HepG2 (cell line): ENCODE measurements around the gene FOXK2. TPM values are rescaled to one million over a fixed set of nuclear protein-coding genes. Genes with fewer than 3 reads are reported as not detected.
A peak's percentile ranks its signal among the peaks of the same experiment; 100 is the strongest.

Source experiments
- ATF7-NPFF ChIP-seq: sonication (generic); formaldehyde crosslinking; IDR thresholded peaks from 2 replicates; pipeline ENCODE4 v1.8.1; 2023; ENCODE audit warnings: mild to moderate bottlenecking, low read depth, missing genetic modification reagents, moderate library complexity
- CREB1 ChIP-seq, 2 experiments: fragments of 450-650 bp in 1 of 2; IDR thresholded peaks; 2 replicates each; pipeline ENCODE4 v1.6.1; 2016 to 2017; ENCODE audit warnings: control low read depth in 1 of 2, mild to moderate bottlenecking in 1 of 2, missing compliant biosample characterization in 1 of 2, missing genetic modification characterization in 1 of 2
- ESRRA ChIP-seq: sonication (generic); formaldehyde crosslinking; IDR thresholded peaks from 2 replicates; pipeline ENCODE4 v1.5.1; 2020; ENCODE audit warnings: mild to moderate bottlenecking, low read depth, missing genetic modification reagents
- FOSL1 ChIP-seq: sonication (generic); formaldehyde crosslinking; IDR thresholded peaks from 2 replicates; pipeline ENCODE4 v1.9.0; 2021; ENCODE audit warnings: missing genetic modification reagents, borderline replicate concordance
- PHF20 ChIP-seq: sonication (generic); formaldehyde crosslinking; IDR thresholded peaks from 2 replicates; pipeline ENCODE4 v1.5.0; 2020; ENCODE audit warnings: mild to moderate bottlenecking, missing genetic modification reagents
- RNF219 ChIP-seq: sonication (generic); formaldehyde crosslinking; IDR thresholded peaks from 2 replicates; pipeline ENCODE4 v1.5.0; 2020; ENCODE audit warnings: mild to moderate bottlenecking, missing genetic modification reagents
- TCF7 ChIP-seq: sonication (generic); IDR thresholded peaks from 2 replicates; pipeline ENCODE4 v1.6.1; 2016; ENCODE audit warnings: antibody characterized with exemption, low read depth
- THAP9 ChIP-seq: sonication (generic); formaldehyde crosslinking; IDR thresholded peaks from 2 replicates; pipeline ENCODE4; 2020; ENCODE audit warnings: missing genetic modification reagents, mild to moderate bottlenecking, borderline replicate concordance
- ZFP90 ChIP-seq: sonication (generic); formaldehyde crosslinking; IDR thresholded peaks from 2 replicates; pipeline ENCODE4 v1.8.0; 2022; ENCODE audit warnings: missing genetic modification reagents, mild to moderate bottlenecking, inconsistent platforms, borderline replicate concordance
- ZHX1 ChIP-seq: sonication (generic); formaldehyde crosslinking; IDR thresholded peaks from 2 replicates; pipeline ENCODE4 v1.8.1; 2022; ENCODE audit warnings: low read depth, mild to moderate bottlenecking, missing genetic modification reagents
- ZNF234 ChIP-seq: sonication (generic); formaldehyde crosslinking; conservative IDR thresholded peaks from 2 replicates; pipeline ENCODE4 v1.5.1; 2020; ENCODE audit warnings: mild to moderate bottlenecking, missing genetic modification reagents
- ZNF331 ChIP-seq: sonication (generic); formaldehyde crosslinking; IDR thresholded peaks from 2 replicates; pipeline ENCODE4 v1.4.0; 2020; ENCODE audit warnings: missing genetic modification reagents
- ZNF547 ChIP-seq: sonication (generic); formaldehyde crosslinking; IDR thresholded peaks from 2 replicates; pipeline ENCODE4 v1.5.1; 2020; ENCODE audit warnings: mild to moderate bottlenecking, missing genetic modification reagents
- ZNF614 ChIP-seq: IDR thresholded peaks from 2 replicates; pipeline ENCODE4 v1.6.1; 2018; ENCODE audit warnings: missing biosample characterization, missing genetic modification reagents, inconsistent platforms, borderline replicate concordance
- ZNF770 ChIP-seq: sonication (generic); formaldehyde crosslinking; IDR thresholded peaks from 2 replicates; pipeline ENCODE4 v1.5.0; 2020; ENCODE audit warnings: mild to moderate bottlenecking, missing genetic modification reagents
- polyA plus RNA-seq, 8 experiments: library from polyadenylated mRNA; depleted of rRNA in 3 of 8; stranded (reverse) in 7 of 8; unstranded in 1 of 8; fragments of >200 nt; fragmentation: Illumina TruSeq in 4 of 8; extraction: Trizol in 4 of 8; gene quantifications; 2 replicates each; pipeline versions ENCODE4 v1.2.1 to v1.2.3, GENCODE V29; 2011 to 2016; ENCODE audit warnings: low read depth in 4 of 8, missing spikeins in 1 of 8, mixed read lengths in 1 of 8; ENCODE audit not compliant: insufficient read depth in 1 of 8
- total RNA-seq, 5 experiments: library from RNA; depleted of rRNA; stranded (reverse); fragments of >200 nt; fragmentation: Illumina TruSeq; extraction: Trizol; gene quantifications; 2 replicates each; pipeline ENCODE4 v1.2.3, GENCODE V29; 2016; ENCODE audit warnings: low read depth in 1 of 5
- TF ChIP-seq, protein P1 (sequence below): sonication (generic); formaldehyde crosslinking; IDR thresholded peaks from 2 replicates; pipeline ENCODE4 v1.4.0; 2020; ENCODE audit warnings: mild to moderate bottlenecking, low read depth, missing genetic modification reagents

FOXK2 gene
- total and polyA plus RNA-seq, 2 of the 13 experiments (the other 11 are each of a cell fraction or from before 2014, with no cell fraction given) = 67.1 to 67.2 TPM

GRCh38 chr17:82503728-82504308, 15.7 kb upstream of the FOXK2 start (continued):
- TF ChIP-seq ZNF770 (CRISPR knock-in tag) (peak; percentile 54; the same call in 1 of the 2 replicates), ZNF614 (CRISPR knock-in tag) (peak; percentile 92; the same call in 1 of the 2 replicates), ZNF547 (CRISPR knock-in tag) (peak; percentile 94), ESRRA (CRISPR knock-in tag) (peak; percentile 68; the same call in 1 of the 2 replicates), ZNF331 (peak; percentile 72), FOSL1 (CRISPR knock-in tag) (no peak), RNF219 (CRISPR knock-in tag) (no peak), TCF7 (no peak), THAP9 (CRISPR knock-in tag) (peak; percentile 65; the same call in 1 of the 2 replicates), ATF7-NPFF (CRISPR knock-in tag) (peak; percentile 90), ZFP90 (CRISPR knock-in tag) (peak; percentile 78; the same call in 1 of the 2 replicates), PHF20 (CRISPR knock-in tag) (no peak), ZNF234 (CRISPR knock-in tag) (no peak), CREB1 (IDR thresholded peaks at IDR 0.05) (no peak), CREB1 (CRISPR knock-in tag; IDR thresholded peaks at IDR 0.05) (no peak), ZHX1 (CRISPR knock-in tag) (peak; percentile 48; the same call in 1 of the 2 replicates)
- TF ChIP-seq, protein P1, sequence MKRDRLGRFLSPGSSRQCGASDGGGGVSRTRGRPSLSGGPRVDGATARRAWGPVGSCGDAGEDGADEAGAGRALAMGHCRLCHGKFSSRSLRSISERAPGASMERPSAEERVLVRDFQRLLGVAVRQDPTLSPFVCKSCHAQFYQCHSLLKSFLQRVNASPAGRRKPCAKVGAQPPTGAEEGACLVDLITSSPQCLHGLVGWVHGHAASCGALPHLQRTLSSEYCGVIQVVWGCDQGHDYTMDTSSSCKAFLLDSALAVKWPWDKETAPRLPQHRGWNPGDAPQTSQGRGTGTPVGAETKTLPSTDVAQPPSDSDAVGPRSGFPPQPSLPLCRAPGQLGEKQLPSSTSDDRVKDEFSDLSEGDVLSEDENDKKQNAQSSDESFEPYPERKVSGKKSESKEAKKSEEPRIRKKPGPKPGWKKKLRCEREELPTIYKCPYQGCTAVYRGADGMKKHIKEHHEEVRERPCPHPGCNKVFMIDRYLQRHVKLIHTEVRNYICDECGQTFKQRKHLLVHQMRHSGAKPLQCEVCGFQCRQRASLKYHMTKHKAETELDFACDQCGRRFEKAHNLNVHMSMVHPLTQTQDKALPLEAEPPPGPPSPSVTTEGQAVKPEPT (CRISPR knock-in tag) = peak; percentile 84; the same call in 1 of the 2 replicates
